ENCODE measurements around the gene FOXK2.

DNA sequence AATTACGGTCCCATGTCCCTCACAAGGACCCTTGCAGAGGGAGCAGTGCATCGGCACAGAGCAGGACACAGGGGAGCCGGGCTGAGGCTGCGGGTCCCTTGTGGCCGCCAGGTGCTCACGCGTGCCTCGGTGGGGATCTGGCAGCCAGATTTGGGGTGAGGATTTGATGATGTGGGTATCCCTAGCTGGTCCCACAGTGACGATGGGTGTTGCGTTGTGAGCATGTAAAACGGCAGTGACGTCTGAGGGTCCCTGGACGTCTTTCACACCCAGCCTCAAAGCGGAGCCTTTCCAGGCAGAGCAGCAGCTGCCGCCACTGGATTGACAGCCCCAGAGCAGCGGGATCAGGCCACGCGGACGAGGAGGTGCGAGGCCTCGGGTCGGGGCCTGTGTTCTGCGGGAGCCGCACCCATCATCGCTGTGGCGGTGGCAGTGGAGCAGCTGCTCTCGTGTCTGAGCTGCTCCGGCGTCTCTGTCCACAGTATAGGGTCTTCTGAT lies 74.1 kb downstream of the FOXK2 start:
- TF ChIP-seq, protein P1, sequence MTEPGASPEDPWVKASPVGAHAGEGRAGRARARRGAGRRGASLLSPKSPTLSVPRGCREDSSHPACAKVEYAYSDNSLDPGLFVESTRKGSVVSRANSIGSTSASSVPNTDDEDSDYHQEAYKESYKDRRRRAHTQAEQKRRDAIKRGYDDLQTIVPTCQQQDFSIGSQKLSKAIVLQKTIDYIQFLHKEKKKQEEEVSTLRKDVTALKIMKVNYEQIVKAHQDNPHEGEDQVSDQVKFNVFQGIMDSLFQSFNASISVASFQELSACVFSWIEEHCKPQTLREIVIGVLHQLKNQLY (CRISPR knock-in tag; IDR thresholded peaks at IDR 0.05): no peak
- TF ChIP-seq ZNF138 (CRISPR knock-in tag; conservative IDR thresholded peaks at IDR 0.05) (no peak), ESRRA (CRISPR knock-in tag; IDR thresholded peaks at IDR 0.05; ENCODE audit: borderline replicate concordance) (no peak), TCF7 (CRISPR knock-in tag; IDR thresholded peaks at IDR 0.05; ENCODE audit: low read depth) (no peak), ZNF317 (CRISPR knock-in tag; IDR thresholded peaks at IDR 0.05; ENCODE audit: borderline replicate concordance, low read depth) (no peak), SMAD3 (CRISPR knock-in tag; IDR thresholded peaks at IDR 0.05; ENCODE audit: borderline replicate concordance) (no peak), ATF1 (CRISPR knock-in tag; IDR thresholded peaks at IDR 0.05) (no peak)
- TF ChIP-seq, protein P2, sequence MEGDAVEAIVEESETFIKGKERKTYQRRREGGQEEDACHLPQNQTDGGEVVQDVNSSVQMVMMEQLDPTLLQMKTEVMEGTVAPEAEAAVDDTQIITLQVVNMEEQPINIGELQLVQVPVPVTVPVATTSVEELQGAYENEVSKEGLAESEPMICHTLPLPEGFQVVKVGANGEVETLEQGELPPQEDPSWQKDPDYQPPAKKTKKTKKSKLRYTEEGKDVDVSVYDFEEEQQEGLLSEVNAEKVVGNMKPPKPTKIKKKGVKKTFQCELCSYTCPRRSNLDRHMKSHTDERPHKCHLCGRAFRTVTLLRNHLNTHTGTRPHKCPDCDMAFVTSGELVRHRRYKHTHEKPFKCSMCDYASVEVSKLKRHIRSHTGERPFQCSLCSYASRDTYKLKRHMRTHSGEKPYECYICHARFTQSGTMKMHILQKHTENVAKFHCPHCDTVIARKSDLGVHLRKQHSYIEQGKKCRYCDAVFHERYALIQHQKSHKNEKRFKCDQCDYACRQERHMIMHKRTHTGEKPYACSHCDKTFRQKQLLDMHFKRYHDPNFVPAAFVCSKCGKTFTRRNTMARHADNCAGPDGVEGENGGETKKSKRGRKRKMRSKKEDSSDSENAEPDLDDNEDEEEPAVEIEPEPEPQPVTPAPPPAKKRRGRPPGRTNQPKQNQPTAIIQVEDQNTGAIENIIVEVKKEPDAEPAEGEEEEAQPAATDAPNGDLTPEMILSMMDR (IDR thresholded peaks at IDR 0.05): no peak
- TF ChIP-seq, protein P3, sequence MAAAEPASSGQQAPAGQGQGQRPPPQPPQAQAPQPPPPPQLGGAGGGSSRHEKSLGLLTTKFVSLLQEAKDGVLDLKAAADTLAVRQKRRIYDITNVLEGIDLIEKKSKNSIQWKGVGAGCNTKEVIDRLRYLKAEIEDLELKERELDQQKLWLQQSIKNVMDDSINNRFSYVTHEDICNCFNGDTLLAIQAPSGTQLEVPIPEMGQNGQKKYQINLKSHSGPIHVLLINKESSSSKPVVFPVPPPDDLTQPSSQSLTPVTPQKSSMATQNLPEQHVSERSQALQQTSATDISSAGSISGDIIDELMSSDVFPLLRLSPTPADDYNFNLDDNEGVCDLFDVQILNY (CRISPR knock-in tag; IDR thresholded peaks at IDR 0.05): no peak

Data from WTC11 (cell line).